GM12892 (cell line): ENCODE data around the gene PDLIM1.

Source experiments
- POLR2A ChIP-seq: IDR thresholded peaks from 2 replicates; pipeline ENCODE4 v1.6.1; 2011; ENCODE audit warnings: low read depth, low read length, control low read depth
- POLR2AphosphoS5 ChIP-seq: IDR thresholded peaks from 2 replicates; pipeline ENCODE4 v1.6.1; 2011; ENCODE audit warnings: low read depth, low read length, control low read depth

- no peak for TF ChIP-seq POLR2A
- TF ChIP-seq POLR2AphosphoS5, result no peak
Observed at GRCh38 chr10:95287281-95287680, 3.5 kb downstream of the PDLIM1 start.
